ENCODE measurements around the gene FOXB1.

Gene FOXB1

DNA sequence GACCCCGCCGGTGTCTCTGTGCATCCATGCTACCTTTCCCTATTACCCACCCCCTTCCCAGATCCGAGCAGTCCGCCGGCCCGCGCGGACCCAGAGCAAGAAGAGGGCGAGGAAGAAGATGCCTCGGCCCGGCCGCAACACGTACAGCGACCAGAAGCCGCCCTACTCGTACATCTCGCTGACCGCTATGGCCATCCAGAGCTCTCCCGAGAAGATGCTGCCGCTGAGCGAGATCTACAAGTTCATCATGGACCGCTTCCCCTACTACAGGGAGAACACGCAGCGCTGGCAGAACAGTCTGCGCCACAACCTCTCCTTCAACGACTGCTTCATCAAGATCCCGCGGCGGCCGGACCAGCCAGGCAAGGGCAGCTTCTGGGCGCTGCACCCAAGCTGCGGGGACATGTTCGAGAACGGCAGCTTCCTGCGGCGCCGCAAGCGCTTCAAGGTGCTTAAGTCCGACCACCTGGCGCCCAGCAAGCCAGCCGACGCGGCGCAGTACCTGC is 788 bp downstream of the FOXB1 start:
- TF ChIP-seq, protein P1, sequence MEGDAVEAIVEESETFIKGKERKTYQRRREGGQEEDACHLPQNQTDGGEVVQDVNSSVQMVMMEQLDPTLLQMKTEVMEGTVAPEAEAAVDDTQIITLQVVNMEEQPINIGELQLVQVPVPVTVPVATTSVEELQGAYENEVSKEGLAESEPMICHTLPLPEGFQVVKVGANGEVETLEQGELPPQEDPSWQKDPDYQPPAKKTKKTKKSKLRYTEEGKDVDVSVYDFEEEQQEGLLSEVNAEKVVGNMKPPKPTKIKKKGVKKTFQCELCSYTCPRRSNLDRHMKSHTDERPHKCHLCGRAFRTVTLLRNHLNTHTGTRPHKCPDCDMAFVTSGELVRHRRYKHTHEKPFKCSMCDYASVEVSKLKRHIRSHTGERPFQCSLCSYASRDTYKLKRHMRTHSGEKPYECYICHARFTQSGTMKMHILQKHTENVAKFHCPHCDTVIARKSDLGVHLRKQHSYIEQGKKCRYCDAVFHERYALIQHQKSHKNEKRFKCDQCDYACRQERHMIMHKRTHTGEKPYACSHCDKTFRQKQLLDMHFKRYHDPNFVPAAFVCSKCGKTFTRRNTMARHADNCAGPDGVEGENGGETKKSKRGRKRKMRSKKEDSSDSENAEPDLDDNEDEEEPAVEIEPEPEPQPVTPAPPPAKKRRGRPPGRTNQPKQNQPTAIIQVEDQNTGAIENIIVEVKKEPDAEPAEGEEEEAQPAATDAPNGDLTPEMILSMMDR (IDR thresholded peaks at IDR 0.05) = no peak
- TF ChIP-seq ZFX (IDR thresholded peaks at IDR 0.05; ENCODE audit: borderline replicate concordance) = no peak
- no peak overlapping the region for H3K27ac ChIP-seq

DNA sequence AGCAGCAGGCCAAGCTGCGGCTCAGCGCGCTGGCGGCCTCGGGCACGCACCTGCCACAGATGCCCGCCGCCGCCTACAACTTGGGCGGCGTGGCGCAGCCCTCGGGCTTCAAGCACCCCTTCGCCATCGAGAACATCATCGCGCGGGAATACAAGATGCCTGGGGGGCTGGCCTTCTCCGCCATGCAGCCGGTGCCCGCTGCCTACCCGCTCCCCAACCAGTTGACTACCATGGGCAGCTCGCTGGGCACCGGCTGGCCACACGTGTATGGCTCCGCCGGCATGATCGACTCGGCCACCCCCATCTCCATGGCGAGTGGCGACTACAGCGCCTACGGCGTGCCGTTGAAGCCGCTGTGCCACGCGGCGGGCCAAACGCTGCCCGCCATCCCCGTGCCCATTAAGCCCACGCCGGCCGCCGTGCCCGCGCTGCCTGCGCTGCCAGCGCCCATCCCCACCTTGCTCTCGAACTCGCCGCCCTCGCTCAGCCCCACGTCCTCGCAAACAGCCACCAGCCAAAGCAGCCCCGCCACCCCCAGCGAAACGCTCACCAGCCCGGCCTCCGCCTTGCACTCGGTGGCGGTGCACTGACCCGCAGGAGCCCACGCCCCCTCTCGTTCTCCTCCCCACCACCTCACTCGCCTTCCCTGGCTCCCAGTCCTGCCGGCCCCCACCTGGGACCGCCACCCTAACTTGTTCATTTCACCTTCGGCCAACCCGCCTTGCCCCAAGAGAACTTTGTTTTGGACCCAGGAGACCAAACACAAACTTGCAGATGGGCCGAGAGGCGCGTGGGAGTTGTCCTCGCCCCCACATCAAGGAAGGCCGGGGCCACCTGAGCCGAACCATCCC is 1.5 kb downstream of the FOXB1 start:
- no peak for TF ChIP-seq ZFX (IDR thresholded peaks at IDR 0.05; ENCODE audit: borderline replicate concordance)
- TF ChIP-seq, protein P1 (IDR thresholded peaks at IDR 0.05) = no peak
- H3K27ac ChIP-seq = peak overlapping the region; percentile 19; the same call in 1 of the 2 replicates

DNA sequence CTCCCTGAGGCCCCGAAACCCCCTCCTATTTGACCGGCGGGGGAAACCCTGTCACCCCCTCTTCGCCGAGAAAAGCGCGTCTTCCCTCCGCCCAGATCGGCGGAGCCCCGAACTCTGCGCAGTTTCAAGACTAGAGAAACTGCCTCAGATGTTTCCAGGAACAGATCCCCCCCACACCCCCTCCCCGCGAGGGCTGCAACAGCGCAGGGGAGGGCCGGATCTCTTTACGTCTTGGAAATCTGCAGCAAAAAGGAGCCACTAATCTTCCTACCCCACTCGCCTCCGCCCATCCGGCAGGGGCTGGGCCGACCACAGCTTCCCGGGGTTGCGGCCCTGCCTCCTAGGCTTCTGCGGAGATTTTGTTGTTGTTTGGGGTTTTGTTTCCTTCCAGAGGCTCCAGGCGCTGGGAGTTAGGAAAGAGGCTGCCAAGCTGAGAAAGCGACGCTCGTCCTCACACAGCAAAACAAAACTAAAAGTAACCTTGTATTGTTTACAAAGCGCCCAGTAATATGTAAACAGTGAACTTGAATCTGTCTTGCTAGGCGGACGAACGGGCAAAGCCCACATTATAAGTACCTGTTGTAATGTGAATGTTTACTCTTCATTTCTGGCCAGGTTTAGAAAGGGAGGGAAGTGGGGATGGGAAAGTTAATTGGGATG is 2.2 kb downstream of the FOXB1 start:
- TF ChIP-seq, protein P1 (IDR thresholded peaks at IDR 0.05) = no peak
- TF ChIP-seq ZFX (IDR thresholded peaks at IDR 0.05; ENCODE audit: borderline replicate concordance) = no peak
- H3K27ac ChIP-seq = peak overlapping the region; percentile 19; the same call in 1 of the 2 replicates

DNA sequence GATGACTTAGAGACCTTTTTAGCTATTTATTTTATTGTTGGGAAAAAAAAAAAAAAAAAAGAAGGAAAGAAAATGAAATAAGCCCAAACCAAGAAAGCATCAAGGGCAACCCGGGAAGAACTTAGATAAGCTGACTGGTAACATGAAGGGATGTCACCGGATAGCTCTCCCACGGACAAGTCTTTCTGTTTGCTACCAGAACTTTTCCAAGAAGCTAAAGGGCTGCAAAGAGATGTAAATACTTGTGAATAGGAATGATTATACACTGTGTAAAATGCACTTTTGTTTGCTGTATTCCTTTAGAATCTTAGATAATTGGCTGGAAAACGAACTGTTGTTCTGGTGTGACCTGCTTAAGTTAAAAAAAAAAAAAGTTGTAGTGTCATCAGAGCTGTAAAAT is 2.8 kb downstream of the FOXB1 start:
- peak overlapping the region; percentile 19; the same call in 1 of the 2 replicates for H3K27ac ChIP-seq
- TF ChIP-seq, protein P1 (IDR thresholded peaks at IDR 0.05) = no peak
- no peak for TF ChIP-seq ZFX (IDR thresholded peaks at IDR 0.05; ENCODE audit: borderline replicate concordance)

DNA sequence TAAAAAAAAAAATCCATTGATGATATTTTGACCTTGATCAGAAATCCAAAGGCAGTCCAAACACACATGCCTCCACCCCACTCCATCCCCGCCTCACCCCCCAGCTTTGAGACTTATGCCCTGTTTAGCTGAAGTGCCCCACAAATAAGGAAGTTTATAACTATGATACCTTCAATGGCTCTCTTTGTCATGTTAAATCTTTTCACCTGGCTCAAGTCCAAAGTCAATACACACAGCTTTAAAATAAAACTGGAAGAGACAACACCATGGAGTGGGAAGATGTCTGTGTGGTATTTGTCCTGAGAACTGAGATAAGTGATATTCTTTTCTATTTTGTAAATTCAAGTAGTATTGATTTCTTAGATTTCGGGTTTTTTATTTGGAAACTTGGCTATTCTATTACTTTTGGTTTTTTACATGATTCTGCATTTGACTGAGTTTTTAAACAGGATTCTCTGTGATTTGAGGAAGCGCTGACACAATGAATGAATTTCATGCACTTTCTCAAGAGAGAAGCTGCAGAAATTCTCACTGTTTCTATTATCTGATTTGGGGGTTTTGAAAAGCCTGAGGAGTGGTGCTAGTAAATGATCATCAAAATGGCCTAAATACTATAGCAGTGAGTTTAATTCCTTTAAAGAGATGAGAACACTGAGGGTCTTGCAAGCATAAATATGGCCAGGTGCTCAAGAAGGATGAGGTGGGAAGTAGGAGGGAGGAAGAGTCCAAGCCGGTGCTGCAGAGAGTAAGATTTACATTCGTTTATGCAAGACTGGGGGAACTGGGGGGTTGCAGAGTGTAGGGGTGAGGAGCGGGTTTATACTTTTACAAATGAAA is 5.2 kb downstream of the FOXB1 start:
- no peak overlapping the region for H3K27ac ChIP-seq
- TF ChIP-seq, protein P1 (IDR thresholded peaks at IDR 0.05) = no peak
- no peak for TF ChIP-seq ZFX (IDR thresholded peaks at IDR 0.05; ENCODE audit: borderline replicate concordance)

DNA sequence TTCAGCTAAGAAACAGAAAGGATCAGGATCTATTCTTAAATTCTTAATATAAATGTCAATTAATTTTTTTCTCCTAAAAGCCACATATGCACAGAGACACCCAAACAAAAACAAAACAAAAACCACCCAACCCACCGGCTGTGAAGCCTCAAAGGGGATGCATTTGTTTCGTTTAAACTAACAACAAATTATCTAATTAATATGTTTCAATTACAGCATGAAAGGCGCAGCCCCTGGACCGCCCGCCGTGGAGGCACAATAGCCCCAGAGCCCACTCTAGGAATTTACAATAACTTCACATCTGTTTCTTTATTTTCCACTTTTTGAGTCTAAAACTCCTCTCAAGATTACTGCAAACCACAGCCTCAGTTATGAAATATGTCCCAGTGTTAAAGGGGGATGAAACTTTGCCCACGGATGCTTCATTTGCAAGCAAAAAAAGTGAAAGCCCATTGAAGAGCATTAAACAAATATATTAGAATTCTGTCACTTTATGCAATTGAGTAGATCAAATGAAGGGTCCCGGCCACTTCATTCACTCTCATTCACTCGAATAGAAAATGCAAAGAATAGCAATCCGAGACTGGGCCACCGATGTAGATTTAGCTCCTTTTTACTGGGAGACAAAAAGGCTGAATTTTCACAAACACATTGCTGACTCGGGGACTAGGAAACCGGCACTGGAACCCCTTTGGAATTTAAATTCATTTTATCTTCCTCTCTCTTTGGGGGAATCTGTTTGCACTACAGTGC is 6.0 kb downstream of the FOXB1 start:
- TF ChIP-seq, protein P1 (IDR thresholded peaks at IDR 0.05) = no peak
- no peak for TF ChIP-seq ZFX (IDR thresholded peaks at IDR 0.05; ENCODE audit: borderline replicate concordance)
- no peak overlapping the region for H3K27ac ChIP-seq
